Hematopoietic multipotent progenitor cell treated with erythropoietin and hydrocortisone succinate and interleukin-3 and kit ligand, for 15 days (in vitro differentiated cells): ENCODE results near the gene AP2A2.

ENCODE experiments used
- DNase-seq: peaks from one replicate; pipeline ENCODE4 v3.0.0-alpha.2; 2015; ENCODE audit warnings: low spot score

AP2A2 gene

GRCh38 chr11:924406-925157, 1.1 kb upstream of the AP2A2 start:
- no peak for DNase-seq

DNA sequence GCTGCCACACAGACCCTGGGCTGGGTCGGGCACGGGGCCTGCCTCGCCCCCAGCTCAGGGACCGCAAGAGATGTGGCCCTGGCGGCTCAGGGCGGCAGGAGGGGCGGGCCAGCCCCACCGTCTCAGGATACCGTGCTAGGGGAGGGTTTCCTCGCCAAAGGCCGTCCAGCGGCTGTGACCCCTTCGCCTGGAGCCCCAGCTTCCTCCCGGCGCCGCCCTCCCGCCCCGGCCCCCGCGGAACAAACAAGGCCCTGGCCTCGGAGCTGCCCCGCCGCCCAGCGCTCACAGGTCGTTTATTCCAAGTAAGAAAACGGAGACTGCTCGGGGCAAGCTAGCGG, 543 bp upstream of the AP2A2 start:
- DNase-seq = no peak

DNA sequence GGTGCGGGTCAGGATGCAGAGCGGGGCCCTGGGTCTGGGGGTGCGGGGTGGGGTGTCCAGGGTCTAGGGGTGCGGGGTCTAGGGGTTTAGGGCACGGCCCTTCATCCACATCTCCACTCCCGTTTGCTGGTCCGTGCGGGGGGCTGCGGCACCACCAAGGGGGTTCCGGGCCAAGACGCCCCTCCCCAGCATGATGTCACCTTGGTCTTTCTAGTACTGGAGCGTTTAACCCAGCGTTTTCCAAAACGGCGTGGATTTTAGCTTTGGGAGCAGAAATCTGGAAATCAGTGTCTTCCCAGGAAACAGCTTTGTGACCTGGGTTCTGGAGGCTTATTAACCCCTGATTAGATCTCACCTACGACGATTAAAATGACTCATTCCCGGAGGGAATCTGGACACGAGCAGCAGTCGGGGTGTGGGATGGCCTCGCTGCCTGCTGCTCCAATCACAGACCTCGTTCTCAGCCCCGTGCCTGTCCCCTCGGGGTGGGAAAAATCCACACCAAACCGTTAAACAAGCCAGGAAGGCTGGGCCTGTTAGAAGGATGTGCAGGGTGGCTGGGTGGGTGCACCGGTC, 759 bp downstream of the AP2A2 start:
- DNase-seq = no peak

- no peak for DNase-seq
Measured at GRCh38 chr11:927871-928270, 2.2 kb downstream of the AP2A2 start.

- no peak for DNase-seq
Measured at GRCh38 chr11:928786-929185, 3.1 kb downstream of the AP2A2 start.

GRCh38 chr11:929405-929804, 3.7 kb downstream of the AP2A2 start:
- no peak for DNase-seq

DNA sequence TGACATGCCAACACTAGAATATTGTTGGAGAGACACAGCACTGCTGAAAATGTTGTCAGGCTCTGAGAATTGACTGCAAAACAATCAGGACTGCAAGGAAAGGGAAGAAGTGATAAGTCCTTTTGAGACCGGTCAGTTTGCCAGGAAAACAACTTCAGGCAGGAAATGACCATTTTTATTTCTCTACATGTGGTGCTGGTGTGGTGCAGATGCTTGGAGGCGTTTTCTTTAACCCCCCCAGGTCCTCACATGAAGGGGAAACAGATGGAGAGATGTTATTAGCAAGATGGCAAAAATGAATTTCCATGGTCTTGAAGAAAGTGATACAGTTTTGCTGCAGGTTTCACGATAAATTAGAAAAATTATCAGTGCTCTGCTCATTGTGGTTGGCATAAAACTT, 5.7 kb downstream of the AP2A2 start:
- no peak for DNase-seq

DNA sequence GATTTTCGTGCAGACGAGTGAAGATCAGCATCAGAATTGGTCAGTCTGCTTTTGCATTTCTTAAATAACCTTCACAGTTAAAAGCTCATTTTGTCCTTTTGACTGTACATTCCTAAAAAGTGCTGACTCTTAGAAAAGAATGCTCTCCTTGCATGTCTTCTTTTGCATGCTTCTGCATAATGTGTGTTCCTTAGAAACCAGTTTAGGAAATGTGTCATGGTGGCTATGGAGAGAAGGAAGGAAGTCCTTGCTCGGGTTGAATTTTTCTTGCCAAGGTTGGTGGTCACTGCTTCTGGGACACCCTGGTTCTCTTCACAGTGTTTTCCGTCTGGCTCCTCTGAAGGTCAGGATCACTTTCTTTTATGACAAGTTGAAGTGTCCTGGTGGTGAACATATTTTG, 6.8 kb downstream of the AP2A2 start:
- DNase-seq = no peak

DNA sequence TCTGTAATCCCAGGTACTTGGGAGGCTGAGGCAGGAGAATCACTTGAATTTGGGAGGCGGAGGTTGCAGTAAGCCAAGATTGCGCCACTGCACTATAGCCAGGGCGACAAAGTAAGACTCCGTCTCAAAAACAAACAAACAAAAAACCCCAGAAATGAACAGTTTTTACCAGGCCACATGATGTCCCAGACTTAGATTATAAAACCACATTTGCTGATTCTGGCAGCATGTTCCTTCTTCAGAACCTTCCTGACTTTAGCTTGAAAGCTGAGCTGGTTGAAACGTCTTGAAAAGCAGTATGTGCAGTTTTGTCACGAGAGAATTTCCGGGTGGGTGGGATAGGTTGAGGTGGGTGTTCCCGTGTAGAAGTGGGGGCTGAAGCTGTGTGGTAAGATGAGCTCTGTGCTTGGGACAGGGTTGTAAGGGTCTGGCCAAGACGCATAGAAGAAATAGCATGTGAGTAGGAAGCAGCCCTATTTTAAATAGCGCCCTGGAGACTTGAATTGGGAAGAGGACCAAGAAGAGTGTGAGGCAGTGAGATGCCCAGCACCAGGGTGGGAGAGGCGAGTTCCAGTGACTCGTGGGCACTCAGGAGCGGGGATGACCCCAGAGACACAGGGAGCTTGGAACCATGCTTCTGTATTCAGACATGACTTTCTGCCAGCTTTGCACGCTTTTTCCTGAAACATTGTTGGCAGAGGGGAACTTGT, 7.6 kb downstream of the AP2A2 start:
- DNase-seq = no peak

DNA sequence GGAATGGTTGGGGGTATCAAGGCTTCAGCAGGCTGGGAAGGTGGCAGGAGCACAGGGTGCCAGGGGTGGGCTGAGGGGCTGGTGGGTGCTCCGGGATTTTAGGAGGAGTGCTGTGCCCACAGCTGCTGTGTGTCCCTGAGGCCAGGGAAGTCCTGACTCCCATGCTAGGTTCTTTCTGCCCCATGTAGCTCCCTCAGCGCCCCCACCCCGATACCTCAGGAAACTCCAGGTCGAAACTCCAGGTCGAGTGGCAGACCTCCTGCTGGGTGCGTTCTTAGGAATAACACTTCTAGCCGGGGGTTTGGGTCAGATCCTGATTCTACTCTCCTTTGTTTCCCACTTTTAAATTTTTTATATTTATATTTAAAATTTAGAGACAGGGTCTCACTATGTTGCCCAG, 8.3 kb downstream of the AP2A2 start:
- DNase-seq = no peak

GRCh38 chr11:934527-934926, 8.9 kb downstream of the AP2A2 start:
- DNase-seq = no peak

GRCh38 chr11:936199-936598, 10.5 kb downstream of the AP2A2 start:
- DNase-seq = no peak

DNA sequence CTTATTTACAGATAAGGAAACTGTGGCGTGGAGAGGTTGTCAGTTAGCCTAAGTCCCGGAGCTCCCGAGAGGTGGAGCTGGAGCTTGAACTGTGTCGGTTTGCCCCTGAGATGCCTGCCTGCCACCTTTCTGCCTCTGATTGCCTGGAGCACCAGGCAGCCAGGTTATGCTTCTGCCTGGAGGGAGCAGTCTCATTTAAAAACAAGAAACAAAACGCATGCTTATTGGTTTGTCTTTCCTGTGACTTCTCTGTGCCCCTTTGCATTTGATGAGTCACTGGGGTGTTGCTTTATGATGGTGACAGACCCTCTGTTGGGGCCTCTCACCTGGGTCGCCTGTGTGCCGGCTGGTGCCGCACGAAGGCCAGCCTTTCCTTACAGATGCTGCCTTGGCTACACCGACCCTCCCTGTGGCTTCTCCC, 12.2 kb downstream of the AP2A2 start:
- no peak for DNase-seq

DNA sequence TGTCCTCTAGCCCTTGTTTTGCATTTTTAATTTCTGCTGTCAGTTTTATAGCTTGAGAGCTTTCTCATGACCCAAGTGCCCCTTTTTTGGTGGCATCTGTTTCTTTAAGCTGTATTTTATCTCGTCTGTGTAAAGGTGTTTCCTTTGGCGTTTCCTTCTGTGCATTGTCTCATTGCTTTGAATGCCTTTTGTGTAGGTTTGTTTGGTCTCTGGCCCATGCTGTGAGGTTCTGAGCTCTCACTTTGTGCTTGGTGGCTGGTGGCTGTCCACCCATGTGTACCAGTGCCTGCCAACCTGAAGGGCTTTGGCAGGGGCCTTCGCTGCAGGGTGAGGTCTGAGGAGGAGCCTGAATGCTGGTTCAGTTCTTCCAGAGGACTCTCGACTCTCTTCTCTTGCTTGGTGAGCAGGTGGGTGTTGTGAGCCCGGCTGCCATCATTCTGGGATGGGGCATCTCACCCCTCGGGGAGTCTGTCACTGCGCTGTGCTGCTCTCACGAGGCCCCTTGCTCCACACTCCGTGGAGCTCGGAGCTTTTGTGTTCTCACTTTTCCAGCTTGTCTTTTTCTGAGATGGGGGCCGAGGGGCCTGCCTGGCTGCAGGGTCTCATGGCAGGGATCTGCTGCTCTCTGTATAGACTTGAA, 14.9 kb downstream of the AP2A2 start:
- DNase-seq = no peak

DNA sequence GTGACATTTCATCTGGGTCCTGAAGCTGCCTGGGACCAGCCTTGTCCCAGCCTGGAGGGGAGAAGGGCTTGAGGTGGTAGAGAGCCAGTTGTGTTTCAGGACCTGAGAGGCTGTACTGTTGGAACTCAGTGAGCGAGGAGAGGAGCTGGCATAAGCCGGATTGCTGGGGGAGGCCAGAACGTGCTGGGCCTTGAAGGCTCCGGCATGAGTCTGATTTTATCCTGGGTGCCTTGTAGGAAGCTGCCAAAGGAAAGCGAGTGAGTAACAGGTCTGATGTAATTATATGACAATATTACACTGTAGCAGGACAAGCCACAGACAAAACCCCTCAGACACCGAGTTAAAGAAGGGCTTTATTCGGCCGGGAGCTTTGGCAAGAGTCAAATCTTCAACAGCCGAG, 17.2 kb downstream of the AP2A2 start:
- DNase-seq = no peak

- no peak for DNase-seq
Measured at GRCh38 chr11:944711-945470, 19.2 kb downstream of the AP2A2 start.

GRCh38 chr11:945986-946385, 20.3 kb downstream of the AP2A2 start:
- DNase-seq = peak; percentile 45

GRCh38 chr11:947744-948143, 22.1 kb downstream of the AP2A2 start:
- no peak for DNase-seq

GRCh38 chr11:951507-951906, 25.8 kb downstream of the AP2A2 start:
- DNase-seq = no peak

GRCh38 chr11:952406-953385, 27.0 kb downstream of the AP2A2 start:
- DNase-seq = no peak

GRCh38 chr11:953512-953911, 27.8 kb downstream of the AP2A2 start:
- no peak for DNase-seq
